ENCODE data around the gene ZBTB16. TPM values are rescaled to one million over a fixed set of nuclear protein-coding genes. Genes with fewer than 3 reads are reported as not detected.
A peak's percentile ranks its signal among the peaks of the same experiment; 100 is the strongest.

Gene ZBTB16
- total RNA-seq, 3 donors from 2014 or later (not counting 1 experiment from before 2014, with no cell fraction given), result 104 to 224 (median 156) TPM

- Mint-ChIP-seq H3K4me3 (no peak overlapping the region), H3K27me3 (ENCODE audit: low read depth in 2 of 2) (no peaks in the 10 kb centered on the region), H3K27ac (peak overlapping the region in 1 of 2 donors; percentile 70), H3K36me3 (no peaks in the 10 kb centered on the region), H3K9me3 (no peaks in the 10 kb centered on the region), H3K4me1 (peaks cover 8 to 16% of the 10 kb centered on the region in 2 donors)
- DNase-seq (no peak), ATAC-seq (peak in 1 of 3 donors; percentile 1)
- no peaks in the 10 kb centered on the region for H3K36me3 ChIP-seq (ENCODE audit: control insufficient read depth, insufficient read depth, low read length)
- H3K4me3 ChIP-seq (ENCODE audit: low read length), result no peak overlapping the region
- intact Hi-C loops (cut with micrococcal nuclease), result no loop called here
- H3K9me3 ChIP-seq (ENCODE audit: control insufficient read depth, insufficient read depth, low read length), result no peaks in the 10 kb centered on the region
- peaks cover 31% of the 10 kb centered on the region for H3K4me1 ChIP-seq (ENCODE audit: control insufficient read depth, insufficient read depth, low read length)
- 79% methylated on average over 9 of the region's 9 CpGs for WGBS (ENCODE audit: insufficient coverage)
- H3K27me3 ChIP-seq (ENCODE audit: control insufficient read depth, insufficient read depth, low read length), result no peaks in the 10 kb centered on the region
- H3K27ac ChIP-seq (ENCODE audit: low read length), result no peak overlapping the region
- no peak for TF ChIP-seq CTCF (IDR thresholded peaks at IDR 0.05)
These were observed 201.0 kb downstream of the ZBTB16 start for GRCh38 chr11:114260483-114260882.

DNA sequence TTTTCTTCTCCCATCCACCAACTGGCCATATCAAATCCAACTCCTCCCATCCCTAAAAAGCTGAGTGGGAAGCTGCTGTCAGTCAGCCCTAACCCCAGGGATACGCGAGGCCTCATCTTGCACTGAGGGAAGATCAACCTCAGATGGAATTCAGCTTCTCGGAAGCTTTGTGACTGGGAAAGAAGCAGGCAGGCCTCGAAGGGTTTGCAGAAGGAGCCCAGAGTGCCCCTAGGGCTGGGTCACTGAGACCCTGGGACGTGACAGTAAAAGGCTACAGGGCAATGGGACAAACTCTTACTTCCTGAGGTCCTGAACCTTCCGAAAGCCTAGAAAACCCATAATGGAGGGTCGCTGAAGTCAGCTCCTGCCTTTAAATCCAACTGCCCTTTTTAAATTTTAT is 202.3 kb downstream of the ZBTB16 start:
- WGBS (ENCODE audit: insufficient coverage), result 86% methylated on average over 7 of the region's 7 CpGs
- intact Hi-C loops (cut with micrococcal nuclease), result loop anchor here (1.0 kb wide), 4 partner anchors 202 to 365 kb away; partner anchors contain the start of gene ZBTB16
- Histone ChIP-seq H3K27me3 (ENCODE audit: control insufficient read depth, insufficient read depth, low read length) (no peaks in the 10 kb centered on the region), H3K4me1 (ENCODE audit: control insufficient read depth, insufficient read depth, low read length) (peaks cover 31% of the 10 kb centered on the region), H3K27ac (ENCODE audit: low read length) (no peak overlapping the region), H3K36me3 (ENCODE audit: control insufficient read depth, insufficient read depth, low read length) (no peaks in the 10 kb centered on the region), H3K4me3 (ENCODE audit: low read length) (no peak overlapping the region), H3K9me3 (ENCODE audit: control insufficient read depth, insufficient read depth, low read length) (no peaks in the 10 kb centered on the region)
- ATAC-seq (no peak), DNase-seq (no peak)
- Mint-ChIP-seq H3K27me3 (ENCODE audit: low read depth in 2 of 2) (no peaks in the 10 kb centered on the region), H3K36me3 (no peaks in the 10 kb centered on the region), H3K4me1 (peaks cover 8 to 16% of the 10 kb centered on the region in 2 donors), H3K4me3 (no peak overlapping the region), H3K9me3 (no peaks in the 10 kb centered on the region), H3K27ac (no peak overlapping the region)
- TF ChIP-seq CTCF (IDR thresholded peaks at IDR 0.05), result no peak

- H3K4me3 ChIP-seq (ENCODE audit: low read length), result no peak overlapping the region
- WGBS (ENCODE audit: insufficient coverage), result 35% methylated on average over 7 of the region's 9 CpGs
- TF ChIP-seq CTCF (IDR thresholded peaks at IDR 0.05), result peak; percentile 44
- no peak overlapping the region for H3K27ac ChIP-seq (ENCODE audit: low read length)
- intact Hi-C loops (cut with micrococcal nuclease), result no loop called here
- no peaks in the 10 kb centered on the region for H3K27me3 Mint-ChIP-seq (ENCODE audit: low read depth in 2 of 2)
- no peaks in the 10 kb centered on the region for H3K9me3 Mint-ChIP-seq
- H3K4me1 Mint-ChIP-seq, result peaks cover 8 to 9% of the 10 kb centered on the region in 2 donors
- H3K27me3 ChIP-seq (ENCODE audit: control insufficient read depth, insufficient read depth, low read length), result no peaks in the 10 kb centered on the region
- no peak overlapping the region for H3K4me3 Mint-ChIP-seq
- H3K9me3 ChIP-seq (ENCODE audit: control insufficient read depth, insufficient read depth, low read length), result no peaks in the 10 kb centered on the region
- DNase-seq, result peak in 1 of 2 donors; percentile 59
- peaks cover 31% of the 10 kb centered on the region for H3K4me1 ChIP-seq (ENCODE audit: control insufficient read depth, insufficient read depth, low read length)
- H3K36me3 Mint-ChIP-seq, result no peaks in the 10 kb centered on the region
- no peaks in the 10 kb centered on the region for H3K36me3 ChIP-seq (ENCODE audit: control insufficient read depth, insufficient read depth, low read length)
- peak; percentile 33 to 70 (median 48) for ATAC-seq
- no peak overlapping the region for H3K27ac Mint-ChIP-seq
These were observed 203.4 kb downstream of the ZBTB16 start for GRCh38 chr11:114262681-114263512.

Data from natural killer cell (primary cell).